ENCODE data around the gene PKP2.

DNA sequence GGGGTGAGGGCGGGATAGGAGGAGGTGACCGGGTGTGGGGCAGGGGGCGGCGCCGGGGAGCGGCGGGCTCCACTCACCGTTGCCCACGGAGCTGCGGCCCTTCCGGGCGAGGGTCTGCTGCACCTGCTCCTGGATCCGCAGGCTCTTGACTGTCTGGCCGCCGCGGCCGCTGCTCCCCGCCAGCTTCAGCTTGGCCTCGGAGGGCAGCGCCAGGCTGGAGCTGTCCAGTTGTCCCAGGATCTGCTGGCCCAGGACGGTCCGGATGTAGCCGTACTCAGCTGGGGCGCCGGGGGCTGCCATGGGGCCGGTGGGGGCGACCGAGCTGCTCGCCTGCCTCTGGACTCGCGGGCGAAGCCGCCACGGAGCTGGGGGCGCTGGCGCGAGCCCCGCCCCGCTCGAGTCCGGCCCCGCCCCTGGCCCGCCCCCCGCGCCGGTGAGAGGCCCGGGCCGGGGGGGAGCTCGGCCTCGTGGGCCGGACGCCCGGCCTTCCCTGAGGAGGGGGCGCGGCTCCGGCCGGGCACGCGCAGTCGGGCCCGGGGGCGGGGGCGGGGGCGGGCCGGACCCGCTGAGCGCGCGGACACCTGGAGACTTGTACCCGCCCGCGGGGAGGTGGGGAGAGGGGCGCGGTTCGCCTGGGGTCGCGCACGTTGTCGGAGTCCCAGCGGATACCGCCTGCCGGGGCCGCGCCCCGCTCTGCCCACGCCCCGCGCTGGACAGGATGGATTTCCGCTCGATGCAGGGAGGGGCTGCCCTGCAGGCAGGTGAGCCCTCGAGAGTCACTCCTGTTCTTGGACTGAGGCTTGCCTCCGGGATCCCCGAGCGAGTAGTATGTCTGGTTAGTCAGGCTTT is at the start of gene PKP2:
- TF ChIP-seq, protein P1, sequence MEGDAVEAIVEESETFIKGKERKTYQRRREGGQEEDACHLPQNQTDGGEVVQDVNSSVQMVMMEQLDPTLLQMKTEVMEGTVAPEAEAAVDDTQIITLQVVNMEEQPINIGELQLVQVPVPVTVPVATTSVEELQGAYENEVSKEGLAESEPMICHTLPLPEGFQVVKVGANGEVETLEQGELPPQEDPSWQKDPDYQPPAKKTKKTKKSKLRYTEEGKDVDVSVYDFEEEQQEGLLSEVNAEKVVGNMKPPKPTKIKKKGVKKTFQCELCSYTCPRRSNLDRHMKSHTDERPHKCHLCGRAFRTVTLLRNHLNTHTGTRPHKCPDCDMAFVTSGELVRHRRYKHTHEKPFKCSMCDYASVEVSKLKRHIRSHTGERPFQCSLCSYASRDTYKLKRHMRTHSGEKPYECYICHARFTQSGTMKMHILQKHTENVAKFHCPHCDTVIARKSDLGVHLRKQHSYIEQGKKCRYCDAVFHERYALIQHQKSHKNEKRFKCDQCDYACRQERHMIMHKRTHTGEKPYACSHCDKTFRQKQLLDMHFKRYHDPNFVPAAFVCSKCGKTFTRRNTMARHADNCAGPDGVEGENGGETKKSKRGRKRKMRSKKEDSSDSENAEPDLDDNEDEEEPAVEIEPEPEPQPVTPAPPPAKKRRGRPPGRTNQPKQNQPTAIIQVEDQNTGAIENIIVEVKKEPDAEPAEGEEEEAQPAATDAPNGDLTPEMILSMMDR (IDR thresholded peaks at IDR 0.05), result no peak
- no peak for TF ChIP-seq POLR2A (IDR thresholded peaks at IDR 0.05)
- TF ChIP-seq EP300 (IDR thresholded peaks at IDR 0.05), result no peak
